HG02981 (cell line): Measurements from ENCODE around the gene TXLNG.
"Not testable (repeated sequence)": the region's sequence is repeated elsewhere in the genome, so short reads cannot be mapped to it uniquely, and the experiment has no call there.

Experiments used
- ATAC-seq: cut with Tn5 transposase; IDR thresholded peaks from one replicate; pipeline ENCODE4 v1.9.1; 2021; ENCODE audit warnings: mild to moderate bottlenecking, moderate library complexity; ENCODE audit not compliant: unreplicated experiment

TXLNG gene

GRCh38 chrX:16784440-16784839 lies 1.8 kb upstream of the TXLNG start:
- ATAC-seq = not testable (repeated sequence)

- ATAC-seq = no peak
Measured at GRCh38 chrX:16785247-16786138, 773 bp upstream of the TXLNG start.

DNA sequence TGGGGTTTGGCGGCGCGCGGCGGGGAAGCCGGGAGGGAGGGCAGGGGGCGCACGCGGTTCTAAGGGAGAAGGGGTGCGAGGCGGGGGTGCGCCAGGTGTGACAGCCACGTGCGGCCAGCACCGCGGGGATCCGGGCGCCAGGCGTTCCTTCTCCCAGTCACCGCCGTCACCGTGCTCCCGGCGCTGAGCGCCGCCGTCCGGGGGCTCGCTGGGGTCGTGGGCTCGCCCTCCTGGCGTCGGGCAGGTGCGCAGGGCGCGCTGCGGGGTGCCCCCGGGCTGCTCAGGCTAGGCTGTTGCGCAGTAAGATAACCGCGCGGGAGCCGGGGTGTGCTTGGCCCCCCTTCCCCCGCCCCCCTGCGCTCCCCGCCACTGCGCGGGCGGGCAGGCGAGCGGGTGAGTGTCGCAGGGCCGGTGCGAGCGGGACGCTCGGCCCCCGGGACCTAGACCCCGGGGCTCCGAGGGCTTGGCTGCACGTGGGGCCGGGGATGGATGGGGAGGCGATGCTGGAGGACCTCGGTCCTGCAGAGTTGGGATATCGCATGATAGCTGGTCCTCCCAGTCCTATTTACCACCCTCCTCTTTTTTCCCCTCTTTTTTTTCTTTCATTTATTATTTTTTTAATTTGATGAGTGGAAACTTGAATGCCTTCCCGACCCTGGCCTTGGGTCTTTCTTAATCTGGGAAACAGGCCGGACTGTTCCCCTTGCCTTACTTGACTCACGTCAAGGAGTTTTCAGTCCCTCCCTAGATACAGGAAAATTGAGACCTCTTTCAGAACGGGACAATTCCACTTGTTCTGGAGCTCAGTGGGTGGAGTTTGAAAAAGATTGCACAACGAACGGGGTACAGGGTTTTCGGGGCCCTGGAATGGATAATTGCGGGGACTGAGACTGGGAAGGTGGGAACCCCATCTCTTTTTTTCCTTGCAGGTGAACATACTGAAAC lies 797 bp downstream of the TXLNG start:
- no peak for ATAC-seq

DNA sequence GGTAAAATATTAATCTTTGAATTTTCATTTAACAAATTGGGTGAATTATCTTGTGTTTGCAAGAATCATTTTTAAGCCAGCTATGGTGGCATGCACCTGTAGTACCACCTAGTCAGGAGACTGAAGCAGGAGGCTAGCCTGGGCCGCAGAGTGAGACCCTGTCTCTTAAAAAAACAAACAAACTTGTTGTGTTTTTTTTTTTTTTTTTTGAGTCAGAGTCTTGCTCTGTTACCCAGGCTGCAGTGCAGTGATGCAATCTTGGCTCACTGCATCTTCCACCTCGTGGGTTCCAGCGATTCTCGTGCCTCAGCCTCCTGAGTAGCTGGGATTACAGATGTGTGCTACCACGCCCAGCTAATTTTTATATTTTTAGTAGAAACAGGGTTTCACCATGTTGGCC lies 2.2 kb downstream of the TXLNG start:
- no peak for ATAC-seq

DNA sequence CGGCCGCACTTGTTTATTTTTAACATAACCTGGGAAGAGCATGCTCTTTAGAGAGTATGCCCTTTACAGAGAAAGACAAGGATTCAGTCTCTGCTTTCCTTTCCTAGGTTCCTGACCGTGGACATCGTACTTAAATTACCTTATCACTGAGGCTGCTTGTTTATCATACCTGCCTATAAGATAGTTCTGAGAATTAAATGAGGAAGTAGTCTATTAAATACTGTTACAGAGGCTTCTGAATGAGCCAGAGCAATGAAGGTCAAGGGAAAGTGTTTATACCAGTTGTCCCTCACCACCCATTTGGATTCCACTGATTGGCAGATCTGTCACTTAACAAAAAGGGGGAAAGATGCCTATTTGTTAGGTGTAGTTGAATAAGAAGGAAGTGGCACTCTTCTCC lies 10.0 kb downstream of the TXLNG start:
- no peak for ATAC-seq

- ATAC-seq = no peak
Measured at GRCh38 chrX:16797358-16797757, 11.1 kb downstream of the TXLNG start.

GRCh38 chrX:16797841-16798240 lies 11.6 kb downstream of the TXLNG start:
- no peak for ATAC-seq

- no peak for ATAC-seq
Measured at GRCh38 chrX:16804923-16805464, 18.7 kb downstream of the TXLNG start.

DNA sequence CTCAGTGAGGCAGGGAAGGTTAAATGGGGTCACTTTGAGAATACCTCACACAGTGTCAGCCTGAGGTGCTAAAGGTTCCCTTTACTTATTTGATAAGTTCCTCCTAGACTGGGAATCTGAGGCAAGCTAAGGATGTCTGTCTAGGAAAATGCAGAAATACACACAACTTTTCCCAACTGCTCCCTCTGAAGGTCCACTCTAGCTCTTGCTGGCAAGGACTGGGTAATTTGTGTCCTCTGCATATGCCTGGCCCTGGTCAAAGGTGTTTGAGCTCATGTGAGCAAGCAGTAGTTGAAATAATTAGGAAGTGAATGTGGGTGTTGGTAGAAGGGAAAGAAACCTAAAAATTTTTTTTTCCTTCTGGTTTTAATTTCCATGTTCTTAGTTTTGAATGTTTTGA lies 21.3 kb downstream of the TXLNG start:
- no peak for ATAC-seq

DNA sequence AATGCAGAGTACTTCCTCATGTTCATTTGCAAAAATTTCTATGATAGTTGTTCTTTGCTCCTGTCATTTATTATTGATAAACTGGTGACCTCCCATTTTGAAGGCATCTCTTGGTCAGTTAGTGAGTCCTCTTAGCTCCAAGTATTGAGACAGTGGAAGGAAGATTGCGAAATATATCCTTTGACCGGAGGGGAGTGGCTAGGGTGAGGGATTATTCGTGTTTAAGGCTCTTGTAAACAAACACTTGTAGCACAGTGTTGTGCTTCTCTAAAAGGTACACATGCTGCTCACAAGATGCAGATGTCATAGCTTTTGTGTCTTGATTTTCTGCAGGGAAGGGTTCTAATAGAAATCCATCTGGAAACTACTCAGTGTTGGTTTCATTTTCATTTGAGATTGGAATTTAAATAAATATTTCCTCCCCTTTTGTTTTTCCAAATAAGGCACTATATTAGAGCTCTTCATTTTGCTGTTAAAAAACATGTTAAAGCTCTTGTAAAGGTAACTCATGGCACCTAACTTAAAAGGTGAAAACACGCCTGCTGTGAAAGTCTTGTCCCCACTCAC lies 21.8 kb downstream of the TXLNG start:
- ATAC-seq = no peak

DNA sequence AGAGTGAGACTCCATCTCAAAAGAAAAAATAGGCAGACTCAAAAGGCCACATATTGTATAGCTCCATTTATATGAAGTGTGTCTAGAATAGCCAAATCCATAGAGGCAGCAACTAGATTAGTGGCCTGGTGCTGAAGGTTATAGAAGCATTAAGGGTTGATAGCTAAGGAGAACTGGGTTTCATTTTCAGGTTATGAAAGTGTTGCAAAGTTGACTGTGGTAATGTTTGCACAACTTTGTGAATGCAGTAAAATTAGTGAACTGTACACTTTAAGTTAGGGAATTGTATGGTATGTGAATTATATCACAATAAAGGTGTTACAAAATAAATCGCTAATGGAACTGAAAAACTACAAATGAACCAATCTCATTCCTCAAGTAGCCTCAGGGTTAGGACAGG lies 28.3 kb downstream of the TXLNG start:
- no peak for ATAC-seq

DNA sequence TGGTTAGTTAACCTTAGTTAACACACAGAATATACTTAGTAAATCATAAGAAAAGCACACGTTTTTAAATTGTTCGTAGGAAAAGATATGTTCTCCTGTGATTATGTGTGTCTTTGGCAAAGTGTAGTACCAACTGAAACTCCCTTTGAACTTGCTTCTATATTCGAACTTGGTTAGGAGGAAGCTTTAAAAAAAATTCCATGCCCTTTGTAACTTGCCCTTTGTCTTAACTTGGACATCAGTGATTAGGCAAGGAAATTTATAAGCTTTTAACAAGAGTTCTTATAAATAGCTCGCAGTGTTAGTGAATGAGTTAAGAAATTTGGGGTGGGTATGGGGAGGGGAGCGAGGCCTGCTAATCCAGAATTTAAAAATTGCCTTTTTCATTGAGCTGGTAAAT lies 33.4 kb downstream of the TXLNG start:
- no peak for ATAC-seq

DNA sequence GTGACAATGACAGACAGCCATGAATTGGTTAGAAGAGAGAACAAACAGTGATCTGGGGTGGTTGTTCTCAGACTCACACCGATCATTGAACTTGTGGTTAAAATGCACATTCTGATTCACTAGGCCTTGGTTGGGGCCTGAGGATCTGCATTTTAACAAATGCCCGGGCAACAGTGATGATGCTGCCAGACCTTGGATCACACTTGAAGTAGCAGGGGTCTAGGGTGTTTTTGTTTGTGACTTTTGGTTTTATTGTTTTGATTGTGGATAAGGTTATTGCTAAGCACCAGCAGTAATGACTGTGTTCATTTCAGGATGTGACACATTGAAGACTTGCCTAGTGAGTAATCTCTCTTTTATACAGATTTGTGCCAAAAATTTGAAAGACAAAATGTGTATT lies 36.5 kb downstream of the TXLNG start:
- ATAC-seq = no peak

GRCh38 chrX:16825264-16826035 lies 39.2 kb downstream of the TXLNG start:
- ATAC-seq = no peak

DNA sequence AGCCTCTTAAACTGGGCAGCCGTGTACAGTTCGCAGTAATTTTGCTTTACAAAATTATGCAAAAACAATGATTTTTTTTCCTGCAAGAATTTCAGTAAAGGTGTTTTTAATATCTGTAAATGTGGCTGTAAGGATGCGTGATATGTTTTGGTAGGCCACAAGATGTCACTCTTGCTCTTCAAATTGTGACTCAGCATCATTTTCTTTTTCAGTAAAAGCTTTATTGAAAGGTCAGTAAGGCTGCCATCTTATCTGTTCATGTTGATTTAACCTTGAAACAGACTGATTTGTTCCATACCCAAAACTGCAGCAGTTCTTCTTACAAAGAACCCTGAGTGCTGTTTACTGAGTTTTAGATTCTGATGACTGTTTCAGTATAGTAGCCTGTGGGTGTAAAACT lies 39.9 kb downstream of the TXLNG start:
- ATAC-seq = no peak

- no peak for ATAC-seq
Measured at GRCh38 chrX:16827225-16827624, 41.0 kb downstream of the TXLNG start.

- ATAC-seq = no peak
Measured at GRCh38 chrX:16828124-16828908, 42.0 kb downstream of the TXLNG start.

DNA sequence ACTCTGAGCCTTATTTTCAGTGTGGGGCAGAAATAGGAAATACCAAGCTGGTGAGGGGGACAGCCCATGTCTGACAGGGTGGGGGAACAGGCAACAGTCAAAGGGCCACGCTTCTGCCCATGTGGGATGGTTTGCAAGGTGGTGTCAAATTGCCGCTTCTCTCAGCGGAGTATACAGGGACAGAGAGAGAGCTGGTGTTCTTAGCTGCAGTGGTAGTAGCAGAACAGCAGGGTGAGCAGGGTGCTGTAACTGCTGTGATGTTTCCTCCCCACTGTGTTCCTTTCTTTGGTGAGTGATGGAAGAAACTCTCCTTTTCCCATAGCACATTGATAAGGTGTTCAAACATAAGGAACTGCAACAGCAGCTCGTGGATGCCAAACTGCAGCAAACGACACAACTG lies 46.0 kb downstream of the TXLNG start:
- ATAC-seq = no peak

DNA sequence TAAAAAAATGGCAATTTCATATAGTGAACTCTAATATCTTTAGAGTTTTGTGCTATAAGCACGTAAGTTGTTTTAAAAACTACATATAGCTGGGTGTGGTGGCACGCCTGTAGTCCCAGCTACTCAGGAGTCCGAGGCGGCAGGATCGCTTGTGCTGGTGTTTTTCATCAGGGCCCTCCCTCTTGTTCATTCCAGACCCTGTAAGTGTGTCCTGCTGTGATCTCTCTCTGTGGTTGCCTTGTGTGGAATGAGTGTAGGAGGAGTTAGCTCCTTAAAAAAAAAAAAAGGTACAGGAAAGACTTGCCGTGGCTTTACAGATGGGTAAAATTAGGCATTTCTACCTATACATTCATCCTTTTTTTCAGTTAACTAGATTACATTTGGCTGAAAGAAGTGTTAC lies 48.5 kb downstream of the TXLNG start:
- no peak for ATAC-seq

GRCh38 chrX:16836371-16836770 lies 50.1 kb downstream of the TXLNG start:
- ATAC-seq = no peak
